ENCODE measurements around the gene GPANK1. TPM values are rescaled to one million over a fixed set of nuclear protein-coding genes. Genes with fewer than 3 reads are reported as not detected.
A peak's percentile ranks its signal among the peaks of the same experiment; 100 is the strongest.

GPANK1 gene
- total and polyA plus RNA-seq, 9 of the 15 experiments (the other 6 are each of a cell fraction or from before 2014, with no cell fraction given), result 32.2 to 111 (median 46.3) TPM

- TF ChIP-seq STAT6 (CRISPR knock-in tag; IDR thresholded peaks at IDR 0.05) (no peak), SMAD3 (CRISPR knock-in tag; conservative IDR thresholded peaks at IDR 0.05) (peak; percentile 80), ZNF253 (CRISPR knock-in tag; conservative IDR thresholded peaks at IDR 0.05) (no peak), HBP1 (CRISPR knock-in tag; IDR thresholded peaks at IDR 0.05) (peak; percentile 41; the same call in 1 of the 2 replicates), ETV1 (tag; conservative IDR thresholded peaks at IDR 0.05; ENCODE audit: low read depth) (peak; percentile 36; the same call in 1 of the 2 replicates), KAT2B (IDR thresholded peaks at IDR 0.05; ENCODE audit: low read depth, low read length) (no peak), PHF8 (IDR thresholded peaks at IDR 0.05; ENCODE audit: borderline replicate concordance, low read length) (peak; percentile 75), ZNF57 (CRISPR knock-in tag; IDR thresholded peaks at IDR 0.05) (no peak), ARID3B (CRISPR knock-in tag; IDR thresholded peaks at IDR 0.05; ENCODE audit: borderline replicate concordance) (no peak), HES1 (IDR thresholded peaks at IDR 0.05; ENCODE audit: low read depth) (no peak), NFYB (IDR thresholded peaks at IDR 0.05; ENCODE audit: extremely low read depth, insufficient read length) (no peak), TAF1 (IDR thresholded peaks at IDR 0.05; ENCODE audit: control insufficient read depth, extremely low read depth, insufficient read depth, low read length, severe bottlenecking) (peak; percentile 98), ZNF143 (CRISPR knock-in tag; IDR thresholded peaks at IDR 0.05) (no peak), NFATC3 (IDR thresholded peaks at IDR 0.05) (no peak), THRAP3 (IDR thresholded peaks at IDR 0.05; ENCODE audit: borderline replicate concordance) (no peak), NONO (IDR thresholded peaks at IDR 0.05; ENCODE audit: low read depth in 2 of 2, low read length in 1 of 2) (peak; percentile 80 to 87; a peak in 3 of 4 replicates), DLX4 (CRISPR knock-in tag; IDR thresholded peaks at IDR 0.05) (no peak), EHMT2 (IDR thresholded peaks at IDR 0.05) (no peak), E2F4 (CRISPR knock-in tag; IDR thresholded peaks at IDR 0.05; ENCODE audit: low read depth) (no peak), KHSRP (IDR thresholded peaks at IDR 0.05) (no peak)
Measured at GRCh38 chr6:31620586-31621319, 44.0 kb downstream of the GPANK1 start, which contains the start of gene PRRC2A (continued).
